HCT116 (cell line): ENCODE results near the gene OR6B3. TPM values are rescaled to one million over a fixed set of nuclear protein-coding genes. Genes with fewer than 3 reads are reported as not detected.

Experiments used
- ATAC-seq: fragments of 200-7000 bp; cut with Tn5 transposase; 2 replicates; pipeline ENCODE4 v1.9.1; 2020; ENCODE audit warnings: mild to moderate bottlenecking, moderate library complexity
- BruUV-seq: library from RNA; stranded (reverse); fragments of 400-500 nt; replicated peaks from 2 replicates; lab custom pipeline; 2021; lab: Mats Ljungman, UMichigan
- CTCF ChIA-PET: fragments of 300-600 bp; sonication (Branson Sonifier 250); formaldehyde crosslinking; loops from one replicate; lab custom pipeline; 2021; ENCODE audit warnings: antibody characterized with exemption; lab: Charles Lee
- POLR2A ChIA-PET: fragments of 300-600, 350-600 bp; sonication (Branson Sonifier 250); formaldehyde crosslinking; loops from one replicate; lab custom pipeline; 2021; ENCODE audit warnings: antibody characterized with exemption; lab: Charles Lee
- RAD21 ChIA-PET, 2 experiments: fragments of 300-600 bp; sonication (Branson Sonifier 250); formaldehyde crosslinking; loops; one replicate each; lab custom pipeline; 2023; ENCODE audit warnings: low total read pairs in 2 of 2; ENCODE audit not compliant: uncharacterized antibody in 2 of 2, unreplicated experiment in 2 of 2, low non-redundant PET in 1 of 2; lab: Charles Lee
- DNase-seq: peaks from one replicate; pipeline ENCODE4 v3.0.0-alpha.2; 2010; ENCODE audit warnings: low read depth, low spot score
- H2AFZ ChIP-seq: fragments of 200-600 bp; shearing (Covaris generic), sonication (generic); 2 replicates; pipeline ENCODE4 v1.6.1; 2017; ENCODE audit warnings: low read depth, mixed run types, mixed read lengths, antibody characterized with exemption, low read length; ENCODE audit not compliant: poor library complexity, severe bottlenecking
- H3K27ac ChIP-seq: 2 replicates; pipeline ENCODE4 v1.5.1; 2012; ENCODE audit warnings: low read depth, low read length
- H3K27me3 ChIP-seq: fragments of 200-600 bp; sonication (generic); 2 replicates; pipeline ENCODE4 v1.6.1; 2016; ENCODE audit warnings: mixed run types, low read length, mixed read lengths; ENCODE audit not compliant: insufficient read depth
- H3K36me3 ChIP-seq, 2 experiments: fragments of 200-500 bp in 1 of 2; fragments of 200-600 bp in 1 of 2; sonication (Bioruptor generic) in 1 of 2; sonication (generic) in 1 of 2; 2 replicates each; pipeline versions ENCODE4 v1.5.1 to v1.6.1; 2014 to 2016; ENCODE audit warnings: low read length in 2 of 2, inconsistent platforms in 1 of 2, mixed read lengths in 1 of 2, mixed run types in 1 of 2; ENCODE audit not compliant: insufficient read depth in 2 of 2, control insufficient read depth in 1 of 2
- H3K4me1 ChIP-seq, 2 experiments: fragments of 200-600 bp in 1 of 2; sonication (generic) in 1 of 2; 2 replicates each; pipeline versions ENCODE4 v1.5.1 to v1.6.1; 2012 to 2017; ENCODE audit warnings: low read length in 2 of 2, inconsistent platforms in 1 of 2, mild to moderate bottlenecking in 1 of 2, mixed read lengths in 1 of 2, mixed run types in 1 of 2, moderate library complexity in 1 of 2; ENCODE audit not compliant: insufficient read depth in 2 of 2, control insufficient read depth in 1 of 2
- H3K4me2 ChIP-seq: fragments of 200-600 bp; sonication (generic); 2 replicates; pipeline ENCODE4 v1.6.1; 2017; ENCODE audit warnings: mixed run types, low read length, mixed read lengths
- H3K4me3 ChIP-seq, 2 experiments: fragments of 200-600 bp in 1 of 2; sonication (generic) in 1 of 2; replicated peaks in 1 of 2; 2 replicates each; pipeline ENCODE4 v1.5.1; 2011 to 2016; ENCODE audit warnings: low read length in 2 of 2, control low read depth in 1 of 2, low read depth in 1 of 2, mild to moderate bottlenecking in 1 of 2, mixed read lengths in 1 of 2, mixed run types in 1 of 2
- H3K79me2 ChIP-seq: fragments of 200-600 bp; sonication (generic); 2 replicates; pipeline ENCODE4 v1.6.1; 2017; ENCODE audit warnings: mild to moderate bottlenecking, mixed run types, low read length, moderate library complexity, mixed read lengths; ENCODE audit not compliant: insufficient read depth
- H3K9ac ChIP-seq: fragments of 200-600 bp; sonication (generic); 2 replicates; pipeline ENCODE4 v1.6.1; 2016; ENCODE audit warnings: low read length, mixed read lengths
- H3K9me2 ChIP-seq: fragments of 200-600 bp; sonication (generic), shearing (Covaris generic); 2 replicates; pipeline ENCODE4 v1.6.1; 2017; ENCODE audit warnings: mixed run types, mild to moderate bottlenecking, moderate library complexity; ENCODE audit not compliant: insufficient read depth
- H3K9me3 ChIP-seq, 2 experiments: fragments of 200-500 bp in 1 of 2; fragments of 200-600 bp in 1 of 2; sonication (Bioruptor generic) in 1 of 2; sonication (generic) in 1 of 2; 2 replicates each; pipeline ENCODE4 v1.6.1; 2014 to 2017; ENCODE audit warnings: low read length in 2 of 2, mixed read lengths in 2 of 2, inconsistent platforms in 1 of 2, low read depth in 1 of 2, mild to moderate bottlenecking in 1 of 2, mixed run types in 1 of 2, moderate library complexity in 1 of 2; ENCODE audit not compliant: control insufficient read depth in 1 of 2, insufficient read depth in 1 of 2
- H4K20me1 ChIP-seq: fragments of 200-600 bp; sonication (generic), shearing (Covaris generic); 2 replicates; pipeline ENCODE4 v1.6.1; 2017; ENCODE audit warnings: mixed run types, mild to moderate bottlenecking, moderate library complexity; ENCODE audit not compliant: insufficient read depth
- CTCF ChIP-seq, 3 experiments: fragments of 200-600 bp in 1 of 3; sonication (generic) in 1 of 3; IDR thresholded peaks in 2 of 3; conservative IDR thresholded peaks in 1 of 3; 2 replicates each; pipeline ENCODE4 v1.5.1; 2012 to 2017; ENCODE audit warnings: low read depth in 2 of 3, low read length in 2 of 3, antibody characterized with exemption in 1 of 3, borderline replicate concordance in 1 of 3, control low read depth in 1 of 3, mild to moderate bottlenecking in 1 of 3, mixed read lengths in 1 of 3, mixed run types in 1 of 3, moderate library complexity in 1 of 3; ENCODE audit not compliant: insufficient read depth in 1 of 3
- EGR1 ChIP-seq: IDR thresholded peaks from 2 replicates; pipeline ENCODE4 v1.6.1; 2012; ENCODE audit warnings: low read depth
- EZH2 ChIP-seq: fragments of 200-600 bp; sonication (generic); IDR thresholded peaks from 2 replicates; pipeline ENCODE4 v1.6.1; 2017; ENCODE audit warnings: antibody characterized with exemption, mixed run types
- EZH2phosphoT487 ChIP-seq: fragments of 200-600 bp; IDR thresholded peaks from 2 replicates; pipeline ENCODE4 v1.6.1; 2018; ENCODE audit warnings: antibody characterized with exemption, borderline replicate concordance
- JUND ChIP-seq: IDR thresholded peaks from 2 replicates; pipeline ENCODE4 v1.6.1; 2012
- SIN3A ChIP-seq: IDR thresholded peaks from 2 replicates; pipeline ENCODE4 v1.6.1; 2012; ENCODE audit warnings: low read depth
- YY1 ChIP-seq: IDR thresholded peaks from 2 replicates; pipeline ENCODE4 v1.6.1; 2011; ENCODE audit warnings: low read length, low read depth, moderate library complexity, mild to moderate bottlenecking; ENCODE audit not compliant: insufficient replicate concordance; ENCODE audit errors: extremely low read depth
- intact Hi-C: fragments of 100-400 bp; cut with micrococcal nuclease; formaldehyde crosslinking; loops from 2 replicates; pipeline ENCODE4 v1.10.0; 2022
- total RNA-seq: library from RNA; stranded (reverse); gene quantifications from one replicate; pipeline ENCODE4 v1.2.1, GENCODE V29; 2021; ENCODE audit not compliant: unreplicated experiment
- TF ChIP-seq, protein P1 (sequence below): IDR thresholded peaks from 2 replicates; pipeline ENCODE4 v1.6.1; 2012
- TF ChIP-seq, protein P2 (sequence below): IDR thresholded peaks from 2 replicates; pipeline ENCODE4 v1.6.1; 2012; ENCODE audit warnings: low read depth

The OR6B3 gene
- total RNA-seq, 1 experiment from 2014 or later, result not detected

DNA sequence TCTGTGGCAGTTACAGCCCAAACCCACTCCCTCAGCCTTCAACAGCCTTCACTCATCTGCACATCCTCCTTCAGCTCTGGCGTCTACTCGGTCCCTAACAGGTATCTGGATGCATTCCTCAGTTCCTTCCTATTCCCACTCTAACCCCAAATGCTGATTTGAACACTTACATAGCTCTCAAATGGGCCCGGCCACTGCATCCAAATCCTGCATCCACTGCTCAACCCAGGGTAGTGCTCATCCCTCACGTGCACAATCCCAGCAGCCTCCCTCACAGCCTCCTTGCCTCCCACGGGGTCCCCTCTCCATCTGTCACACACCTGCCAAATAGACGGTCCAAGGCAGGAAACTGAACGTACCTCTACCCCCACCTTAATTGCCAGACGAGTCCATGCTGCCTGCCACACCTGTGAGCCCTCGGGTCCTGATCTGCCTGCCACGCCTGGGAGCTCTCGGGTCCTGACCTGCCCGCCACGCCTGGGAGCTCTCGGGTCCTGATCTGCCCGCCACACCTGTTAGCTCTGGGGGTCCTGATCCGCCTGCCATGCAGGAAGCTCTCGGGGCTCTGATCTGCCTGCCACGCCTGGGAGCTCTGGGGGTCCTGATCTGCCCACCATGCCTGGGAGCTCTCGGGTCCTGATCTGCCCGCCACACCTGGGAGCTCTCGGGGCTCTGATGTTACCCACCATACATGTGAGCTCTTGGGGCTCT is 9.9 kb downstream of the OR6B3 start:
- RAD21 ChIA-PET, result no interaction called here
- Histone ChIP-seq H3K79me2 (no peaks in the 10 kb centered on the region), H3K9me3 (no peaks in the 10 kb centered on the region), H2AFZ (no peak overlapping the region), H3K9me2 (no peaks in the 10 kb centered on the region), H3K27ac (no peak overlapping the region), H3K27me3 (peaks cover 48% of the 10 kb centered on the region), H4K20me1 (no peaks in the 10 kb centered on the region), H3K4me3 (no peak overlapping the region), H3K4me1 (no peaks in the 10 kb centered on the region), H3K36me3 (no peaks in the 10 kb centered on the region)
- DNase-seq (no peak), ATAC-seq (no peak)
- intact Hi-C loops, result no loop called here
- no TSS peak for BruUV-seq
- CTCF ChIA-PET, result interaction anchor here (0.6 kb wide), 1 partner anchor 17 kb away, joined by 5 read pairs; no protein-coding TSS in a partner anchor
- POLR2A ChIA-PET, result no interaction called here
- TF ChIP-seq, protein P1, sequence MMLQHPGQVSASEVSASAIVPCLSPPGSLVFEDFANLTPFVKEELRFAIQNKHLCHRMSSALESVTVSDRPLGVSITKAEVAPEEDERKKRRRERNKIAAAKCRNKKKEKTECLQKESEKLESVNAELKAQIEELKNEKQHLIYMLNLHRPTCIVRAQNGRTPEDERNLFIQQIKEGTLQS, result no peak
- TF ChIP-seq EZH2phosphoT487 (no peak), CTCF (IDR thresholded peaks at IDR 0.05 in 2 of 3, conservative IDR thresholded peaks at IDR 0.05 in 1 of 3; ENCODE audit: borderline replicate concordance in 1 of 3, insufficient read depth in 1 of 3, low read depth in 2 of 3, low read length in 2 of 3) (no peak)
- TF ChIP-seq, all 23 proteins: peak for 0
- Histone ChIP-seq H3K4me2 (no peak overlapping the region), H3K9ac (no peak overlapping the region)

- no TSS peak for BruUV-seq
- no peaks in the 10 kb centered on the region for H3K9me2 ChIP-seq
- H3K4me1 ChIP-seq, result no peaks in the 10 kb centered on the region
- no peak overlapping the region for H3K4me3 ChIP-seq
- no peaks in the 10 kb centered on the region for H3K9me3 ChIP-seq
- no peaks in the 10 kb centered on the region for H4K20me1 ChIP-seq
- H3K4me2 ChIP-seq, result no peak overlapping the region
- ATAC-seq (no peak), DNase-seq (no peak)
- no peaks in the 10 kb centered on the region for H3K79me2 ChIP-seq
- RAD21 ChIA-PET, result no interaction called here
- POLR2A ChIA-PET, result no interaction called here
- no peak overlapping the region for H3K27ac ChIP-seq
- CTCF ChIA-PET, result no interaction called here
- intact Hi-C loops, result no loop called here
- no peak overlapping the region for H2AFZ ChIP-seq
- H3K9ac ChIP-seq, result no peak overlapping the region
- peaks cover 48% of the 10 kb centered on the region for H3K27me3 ChIP-seq
- H3K36me3 ChIP-seq, result no peaks in the 10 kb centered on the region
- TF ChIP-seq YY1 (no peak), SIN3A (no peak), CTCF (IDR thresholded peaks at IDR 0.05 in 2 of 3, conservative IDR thresholded peaks at IDR 0.05 in 1 of 3; ENCODE audit: borderline replicate concordance in 1 of 3, insufficient read depth in 1 of 3, low read depth in 2 of 3, low read length in 2 of 3) (no peak), EGR1 (no peak), EZH2 (no peak), JUND (no peak)
- TF ChIP-seq, protein P1, result no peak
- TF ChIP-seq, protein P2, sequence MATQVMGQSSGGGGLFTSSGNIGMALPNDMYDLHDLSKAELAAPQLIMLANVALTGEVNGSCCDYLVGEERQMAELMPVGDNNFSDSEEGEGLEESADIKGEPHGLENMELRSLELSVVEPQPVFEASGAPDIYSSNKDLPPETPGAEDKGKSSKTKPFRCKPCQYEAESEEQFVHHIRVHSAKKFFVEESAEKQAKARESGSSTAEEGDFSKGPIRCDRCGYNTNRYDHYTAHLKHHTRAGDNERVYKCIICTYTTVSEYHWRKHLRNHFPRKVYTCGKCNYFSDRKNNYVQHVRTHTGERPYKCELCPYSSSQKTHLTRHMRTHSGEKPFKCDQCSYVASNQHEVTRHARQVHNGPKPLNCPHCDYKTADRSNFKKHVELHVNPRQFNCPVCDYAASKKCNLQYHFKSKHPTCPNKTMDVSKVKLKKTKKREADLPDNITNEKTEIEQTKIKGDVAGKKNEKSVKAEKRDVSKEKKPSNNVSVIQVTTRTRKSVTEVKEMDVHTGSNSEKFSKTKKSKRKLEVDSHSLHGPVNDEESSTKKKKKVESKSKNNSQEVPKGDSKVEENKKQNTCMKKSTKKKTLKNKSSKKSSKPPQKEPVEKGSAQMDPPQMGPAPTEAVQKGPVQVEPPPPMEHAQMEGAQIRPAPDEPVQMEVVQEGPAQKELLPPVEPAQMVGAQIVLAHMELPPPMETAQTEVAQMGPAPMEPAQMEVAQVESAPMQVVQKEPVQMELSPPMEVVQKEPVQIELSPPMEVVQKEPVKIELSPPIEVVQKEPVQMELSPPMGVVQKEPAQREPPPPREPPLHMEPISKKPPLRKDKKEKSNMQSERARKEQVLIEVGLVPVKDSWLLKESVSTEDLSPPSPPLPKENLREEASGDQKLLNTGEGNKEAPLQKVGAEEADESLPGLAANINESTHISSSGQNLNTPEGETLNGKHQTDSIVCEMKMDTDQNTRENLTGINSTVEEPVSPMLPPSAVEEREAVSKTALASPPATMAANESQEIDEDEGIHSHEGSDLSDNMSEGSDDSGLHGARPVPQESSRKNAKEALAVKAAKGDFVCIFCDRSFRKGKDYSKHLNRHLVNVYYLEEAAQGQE, result no peak
Measured at GRCh38 chr2:240042740-240043139, 10.6 kb downstream of the OR6B3 start.
